Activated CD4-positive, alpha-beta memory T cell treated with anti-CD3 and anti-CD28 coated beads for 36 hours (primary cell): ENCODE results near the gene NUBP1. TPM values are rescaled to one million over a fixed set of nuclear protein-coding genes. Genes with fewer than 3 reads are reported as not detected.
"Not testable (repeated sequence)": the region's sequence is repeated elsewhere in the genome, so short reads cannot be mapped to it uniquely, and the experiment has no call there.

Source experiments
- CTCF ChIA-PET: fragments of 350-600 bp; sonication (Branson Sonifier 250); formaldehyde crosslinking; loops from one replicate; lab custom pipeline; 2021; ENCODE audit warnings: antibody characterized with exemption, inconsistent platforms; lab: Charles Lee
- POLR2A ChIA-PET: fragments of 350-600 bp; sonication (Branson Sonifier 250); formaldehyde crosslinking; loops from one replicate; lab custom pipeline; 2021; ENCODE audit warnings: antibody characterized with exemption; lab: Charles Lee
- DNase-seq: peaks from one replicate; pipeline ENCODE4 v3.0.0-alpha.2; 2020
- H3K27ac Mint-ChIP-seq: one replicate; pipeline ENCODE4 v1.8.0; 2021; ENCODE audit warnings: mixed read lengths
- H3K27me3 Mint-ChIP-seq: one replicate; pipeline ENCODE4 v1.8.0; 2021; ENCODE audit warnings: mixed read lengths
- H3K36me3 Mint-ChIP-seq: one replicate; pipeline ENCODE4 v1.8.0; 2021; ENCODE audit warnings: mixed read lengths
- H3K4me1 Mint-ChIP-seq: one replicate; pipeline ENCODE4 v1.8.0; 2021; ENCODE audit warnings: low read depth, mixed read lengths
- H3K4me3 Mint-ChIP-seq: one replicate; pipeline ENCODE4 v1.8.0; 2021; ENCODE audit warnings: mild to moderate bottlenecking, mixed read lengths
- H3K9me3 Mint-ChIP-seq: one replicate; pipeline ENCODE4 v1.8.0; 2021; ENCODE audit warnings: mixed read lengths
- intact Hi-C: fragments of 100-400 bp; cut with micrococcal nuclease; formaldehyde crosslinking; loops from one replicate; pipeline ENCODE4 v1.15.1; 2023
- total RNA-seq, 2 experiments: library from RNA; stranded (reverse); gene quantifications; one replicate each; pipeline ENCODE4 v1.2.3, GENCODE V29; 2021

NUBP1 gene
- total RNA-seq, 2 experiments from 2014 or later, result 26.5 to 31.5 TPM

DNA sequence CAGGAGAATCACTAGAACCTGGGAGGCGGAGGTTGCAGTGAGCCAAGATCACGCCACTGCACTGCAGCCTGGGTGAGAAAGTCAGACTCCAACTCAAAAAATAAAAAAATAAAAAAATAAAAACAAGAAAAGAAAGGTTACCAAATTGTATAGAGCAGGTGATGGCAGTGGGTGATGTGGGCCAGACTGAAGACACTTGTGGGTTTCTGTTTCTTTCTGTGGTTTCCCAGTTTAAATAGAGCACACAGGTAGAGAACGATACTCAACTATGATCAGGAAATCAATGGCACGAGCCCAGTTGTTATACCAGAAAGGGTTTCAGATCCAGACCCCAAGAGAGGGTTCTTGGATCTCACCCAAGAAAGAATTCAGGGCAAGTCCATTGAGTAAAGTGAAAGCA lies 32.6 kb downstream of the NUBP1 start:
- no peaks in the 10 kb centered on the region for H3K36me3 Mint-ChIP-seq
- peaks cover 8% of the 10 kb centered on the region for H3K4me1 Mint-ChIP-seq
- ChIA-PET POLR2A (no interaction called here), CTCF (no interaction called here)
- peaks cover 9% of the 10 kb centered on the region for H3K27me3 Mint-ChIP-seq
- H3K9me3 Mint-ChIP-seq, result no peaks in the 10 kb centered on the region
- DNase-seq, result peak; percentile 17
- intact Hi-C loops, result no loop called here
- H3K27ac Mint-ChIP-seq, result no peak overlapping the region
- H3K4me3 Mint-ChIP-seq, result no peak overlapping the region

DNA sequence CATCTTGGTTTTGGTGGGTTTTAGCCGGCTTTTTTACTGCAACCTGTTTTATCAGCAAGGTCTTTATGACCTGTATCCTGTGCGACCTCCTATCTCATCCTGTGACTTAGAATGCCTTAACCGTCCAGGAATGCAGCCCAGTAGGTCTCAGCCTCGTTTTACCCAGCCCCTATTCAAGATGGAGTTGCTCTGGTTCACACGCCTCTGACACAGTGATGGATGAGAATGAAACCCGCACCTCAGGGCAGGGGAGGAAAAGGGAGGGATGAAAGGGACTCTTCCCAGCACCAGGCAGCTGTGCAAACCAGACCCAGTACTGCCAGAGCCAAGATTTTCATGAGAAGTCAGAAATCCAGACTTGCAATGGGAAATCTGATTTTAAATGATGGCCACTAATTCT lies 33.3 kb downstream of the NUBP1 start:
- H3K4me1 Mint-ChIP-seq, H3K4me3 Mint-ChIP-seq, H3K36me3 Mint-ChIP-seq, H3K9me3 Mint-ChIP-seq, H3K27me3 Mint-ChIP-seq, POLR2A ChIA-PET, H3K27ac Mint-ChIP-seq, intact Hi-C loops, DNase-seq, CTCF ChIA-PET: not testable (repeated sequence)

DNA sequence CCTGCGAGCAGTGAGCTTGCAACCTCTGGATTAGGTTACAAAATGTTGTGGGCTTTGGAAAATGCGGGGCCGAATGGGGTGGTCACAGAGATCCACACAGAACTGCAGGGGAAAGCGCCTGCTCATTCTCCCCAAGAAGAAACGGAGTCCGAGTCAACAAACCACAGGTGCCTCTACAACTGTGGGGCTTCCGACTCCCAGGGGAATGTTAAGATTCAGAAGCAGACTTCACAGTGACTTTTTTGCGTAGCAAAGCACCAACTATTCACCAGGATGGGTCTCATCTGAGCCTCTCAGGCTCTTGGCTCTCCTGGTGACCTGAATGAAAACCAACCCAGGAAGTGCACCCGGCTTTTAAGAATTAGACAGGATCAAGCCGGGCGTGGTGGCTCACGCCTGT lies 33.7 kb downstream of the NUBP1 start:
- Mint-ChIP-seq H3K36me3 (no peaks in the 10 kb centered on the region), H3K27me3 (peaks cover 12% of the 10 kb centered on the region), H3K9me3 (no peaks in the 10 kb centered on the region), H3K4me1 (peaks cover 8% of the 10 kb centered on the region), H3K27ac (no peak overlapping the region), H3K4me3 (no peak overlapping the region)
- no peak for DNase-seq
- ChIA-PET POLR2A (no interaction called here), CTCF (no interaction called here)
- intact Hi-C loops, result no loop called here

DNA sequence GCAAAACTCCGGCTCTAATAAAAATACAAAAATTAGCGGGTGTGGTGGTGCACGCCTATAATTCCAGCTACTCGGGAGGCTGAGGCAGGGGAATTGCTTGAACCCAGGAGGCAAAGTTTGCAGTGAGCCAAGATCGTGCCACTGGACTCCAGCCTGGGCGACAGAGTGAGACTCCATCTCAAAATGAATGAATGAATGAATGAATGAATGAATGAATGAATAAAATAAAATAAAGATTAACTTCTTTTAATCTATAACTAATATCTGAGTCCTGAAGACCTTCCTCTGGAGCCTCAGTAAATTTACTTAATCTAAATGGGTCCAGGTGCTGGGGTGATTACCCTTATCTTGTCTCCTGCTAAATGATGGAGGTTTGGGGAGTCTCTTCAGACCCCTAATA lies 36.3 kb downstream of the NUBP1 start:
- H3K9me3 Mint-ChIP-seq, H3K36me3 Mint-ChIP-seq, H3K4me3 Mint-ChIP-seq, H3K27ac Mint-ChIP-seq, intact Hi-C loops, CTCF ChIA-PET, H3K4me1 Mint-ChIP-seq, DNase-seq, POLR2A ChIA-PET: not testable (repeated sequence)
- peaks cover 12% of the 10 kb centered on the region for H3K27me3 Mint-ChIP-seq

DNA sequence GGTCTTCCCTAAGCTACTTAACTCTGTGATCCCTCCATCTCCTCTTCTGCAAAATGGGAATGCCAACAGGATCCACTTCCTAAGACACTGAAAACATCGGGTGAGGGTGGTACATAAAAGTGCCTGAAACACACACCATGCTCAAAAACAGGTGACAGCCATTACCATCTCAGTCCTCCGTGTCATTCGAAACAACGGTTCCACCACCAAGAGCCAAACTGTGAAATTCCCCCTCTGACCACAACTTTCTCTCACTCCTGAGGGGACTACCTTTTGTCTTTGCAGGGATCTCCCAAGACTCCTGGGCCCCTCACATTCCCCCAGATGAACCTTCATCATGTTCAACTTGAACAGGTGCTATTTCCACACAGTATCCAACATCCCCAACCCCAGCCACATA lies 37.0 kb downstream of the NUBP1 start:
- no peaks in the 10 kb centered on the region for H3K9me3 Mint-ChIP-seq
- DNase-seq, result no peak
- H3K27me3 Mint-ChIP-seq, result peaks cover 12% of the 10 kb centered on the region
- H3K4me1 Mint-ChIP-seq, result peaks cover 4% of the 10 kb centered on the region
- intact Hi-C loops, result no loop called here
- no peaks in the 10 kb centered on the region for H3K36me3 Mint-ChIP-seq
- ChIA-PET CTCF (no interaction called here), POLR2A (no interaction called here)
- no peak overlapping the region for H3K4me3 Mint-ChIP-seq
- no peak overlapping the region for H3K27ac Mint-ChIP-seq

DNA sequence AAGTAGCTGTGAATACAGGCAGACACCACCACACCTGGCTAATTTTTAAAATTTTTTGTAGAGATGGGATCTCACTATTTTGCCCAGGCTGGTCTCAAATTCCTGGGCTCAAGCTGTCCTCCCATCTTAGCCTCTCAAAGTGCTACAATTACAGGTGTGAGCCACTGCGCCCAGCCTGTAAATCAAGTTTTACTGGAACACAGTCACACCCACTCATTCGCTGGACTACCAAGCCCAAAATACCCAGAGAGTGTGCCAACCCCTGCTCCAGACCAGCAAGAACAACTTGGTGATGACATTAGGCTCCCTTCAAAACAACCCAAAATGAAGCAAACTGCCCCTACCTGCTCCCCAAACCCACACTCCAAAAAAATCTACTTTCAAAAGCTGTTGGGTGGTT lies 39.0 kb downstream of the NUBP1 start:
- POLR2A ChIA-PET, result no interaction called here
- H3K4me1 Mint-ChIP-seq, result no peaks in the 10 kb centered on the region
- no peak for DNase-seq
- CTCF ChIA-PET, result no interaction called here
- H3K27me3 Mint-ChIP-seq, result peaks cover 9% of the 10 kb centered on the region
- intact Hi-C loops, result no loop called here
- no peaks in the 10 kb centered on the region for H3K9me3 Mint-ChIP-seq
- no peak overlapping the region for H3K27ac Mint-ChIP-seq
- no peaks in the 10 kb centered on the region for H3K36me3 Mint-ChIP-seq
- H3K4me3 Mint-ChIP-seq, result no peak overlapping the region

DNA sequence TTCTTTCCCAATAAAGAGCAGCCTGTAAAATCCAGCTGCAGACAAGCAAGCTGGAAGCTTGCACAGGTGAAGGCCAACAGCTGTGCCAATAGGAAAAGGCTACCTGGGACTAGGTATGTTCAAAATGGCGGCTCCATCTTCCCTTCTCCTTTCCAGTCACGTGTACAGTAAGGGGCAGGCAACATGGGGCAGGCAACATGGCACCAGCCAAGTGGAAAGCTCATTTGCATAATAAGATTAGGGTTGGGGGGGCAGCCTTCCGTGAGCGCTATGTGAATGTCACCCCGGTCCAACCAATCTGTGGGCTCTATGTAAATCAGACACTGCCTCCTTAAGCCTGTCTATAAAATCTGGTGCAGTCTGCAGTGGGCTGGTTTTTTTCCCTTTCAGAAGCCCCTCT lies 43.7 kb downstream of the NUBP1 start:
- ChIA-PET CTCF (no interaction called here), POLR2A (no interaction called here)
- intact Hi-C loops, result no loop called here
- no peak overlapping the region for H3K27ac Mint-ChIP-seq
- H3K36me3 Mint-ChIP-seq, result no peaks in the 10 kb centered on the region
- H3K4me3 Mint-ChIP-seq, result no peak overlapping the region
- no peak for DNase-seq
- H3K27me3 Mint-ChIP-seq, result no peaks in the 10 kb centered on the region
- no peaks in the 10 kb centered on the region for H3K4me1 Mint-ChIP-seq
- peaks cover 4% of the 10 kb centered on the region for H3K9me3 Mint-ChIP-seq

DNA sequence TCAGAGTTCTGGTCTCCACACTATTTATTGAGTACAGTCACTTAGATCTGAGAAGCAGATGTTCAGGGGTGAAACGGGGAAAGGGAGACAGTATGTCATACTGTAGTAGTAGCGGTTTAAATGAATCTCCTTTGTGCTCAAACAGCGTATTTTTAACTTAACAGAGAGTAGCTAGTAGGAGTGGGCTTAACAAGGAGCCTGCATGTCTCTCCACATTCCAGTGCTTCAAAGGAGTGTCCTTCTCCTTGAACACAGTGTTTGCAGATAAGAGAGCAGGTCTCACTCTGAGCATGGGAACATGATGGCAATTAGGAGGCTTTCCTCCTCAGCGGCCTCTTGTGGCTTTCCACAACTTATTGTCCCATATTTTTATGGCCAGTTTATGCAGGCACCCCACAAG lies 45.0 kb downstream of the NUBP1 start:
- POLR2A ChIA-PET, H3K36me3 Mint-ChIP-seq, H3K9me3 Mint-ChIP-seq, CTCF ChIA-PET, intact Hi-C loops, H3K27me3 Mint-ChIP-seq, H3K4me1 Mint-ChIP-seq, DNase-seq, H3K4me3 Mint-ChIP-seq, H3K27ac Mint-ChIP-seq: not testable (repeated sequence)

DNA sequence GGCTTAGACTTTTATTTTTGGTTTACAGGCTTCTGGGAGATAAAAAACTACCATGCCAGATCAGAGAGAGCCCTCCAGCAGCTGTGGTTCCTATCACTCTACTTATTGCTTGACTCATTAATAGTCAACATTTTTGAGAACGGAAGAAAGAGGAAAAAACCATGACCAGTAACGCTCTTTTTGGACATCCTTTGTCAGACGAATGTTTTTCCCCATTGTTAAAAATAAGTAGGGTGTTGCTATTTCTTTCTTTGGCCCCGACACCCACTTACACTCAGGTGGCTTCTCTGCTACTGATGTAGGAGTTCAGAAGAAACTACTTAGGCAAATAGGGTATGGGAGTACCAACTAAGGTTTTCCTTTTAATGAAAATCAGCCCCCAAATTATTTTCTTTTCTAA lies 47.4 kb downstream of the NUBP1 start:
- Mint-ChIP-seq H3K27me3 (no peaks in the 10 kb centered on the region), H3K4me1 (no peaks in the 10 kb centered on the region), H3K27ac (no peak overlapping the region), H3K36me3 (no peaks in the 10 kb centered on the region), H3K4me3 (no peak overlapping the region), H3K9me3 (peaks cover 4% of the 10 kb centered on the region)
- POLR2A ChIA-PET, result no interaction called here
- CTCF ChIA-PET, result no interaction called here
- DNase-seq, result no peak
- intact Hi-C loops, result no loop called here

DNA sequence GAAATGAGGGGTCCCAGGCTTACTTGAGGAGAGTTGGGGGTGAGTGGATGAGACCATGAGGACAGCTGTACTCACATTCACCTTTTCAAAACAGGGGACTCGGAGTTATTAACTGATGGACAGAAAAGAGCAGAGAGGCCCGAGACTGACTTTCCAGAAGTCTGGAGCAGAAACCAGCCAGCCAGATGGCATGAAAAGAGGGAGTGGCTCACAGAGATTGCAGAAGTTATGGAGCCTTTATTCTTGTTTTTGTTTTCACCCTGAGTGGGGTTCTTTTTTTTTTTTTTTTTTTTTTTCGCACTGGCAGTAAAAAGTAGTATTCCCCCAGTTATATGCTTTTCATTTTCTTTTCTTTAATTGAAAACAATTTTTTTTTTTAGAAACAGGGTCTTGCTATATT lies 56.1 kb downstream of the NUBP1 start:
- Mint-ChIP-seq H3K36me3 (no peaks in the 10 kb centered on the region), H3K27me3 (no peaks in the 10 kb centered on the region), H3K4me1 (no peaks in the 10 kb centered on the region), H3K4me3 (no peak overlapping the region), H3K9me3 (no peaks in the 10 kb centered on the region), H3K27ac (no peak overlapping the region)
- no peak for DNase-seq
- POLR2A ChIA-PET, result no interaction called here
- CTCF ChIA-PET, result interaction anchor here (0.6 kb wide), 1 partner anchor 1541 kb away, joined by 3 read pairs; no protein-coding TSS in a partner anchor
- intact Hi-C loops, result no loop called here

DNA sequence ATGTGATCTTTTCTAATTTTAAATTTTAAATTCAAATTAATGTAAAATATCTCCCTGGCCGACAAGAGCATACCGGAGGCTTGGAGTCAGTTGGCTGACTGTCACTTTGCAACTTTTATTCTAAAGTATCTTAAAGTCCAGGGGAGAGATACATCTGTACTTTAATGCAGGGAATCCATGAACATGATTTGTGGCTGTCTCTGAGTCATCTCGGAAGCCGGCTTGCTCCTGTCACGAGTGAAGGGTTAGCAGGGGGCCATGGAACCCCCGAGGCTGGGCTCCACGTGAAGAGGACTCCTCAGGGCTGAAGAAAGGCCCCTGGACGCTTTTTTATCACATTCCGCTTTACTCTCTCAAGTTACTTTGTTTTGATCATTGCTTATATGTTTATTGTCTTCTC lies 61.7 kb downstream of the NUBP1 start:
- Mint-ChIP-seq H3K4me3 (no peak overlapping the region), H3K27me3 (peaks cover 15% of the 10 kb centered on the region), H3K4me1 (no peaks in the 10 kb centered on the region), H3K9me3 (no peaks in the 10 kb centered on the region), H3K27ac (no peak overlapping the region), H3K36me3 (no peaks in the 10 kb centered on the region)
- ChIA-PET CTCF (no interaction called here), POLR2A (no interaction called here)
- no peak for DNase-seq
- intact Hi-C loops, result no loop called here

DNA sequence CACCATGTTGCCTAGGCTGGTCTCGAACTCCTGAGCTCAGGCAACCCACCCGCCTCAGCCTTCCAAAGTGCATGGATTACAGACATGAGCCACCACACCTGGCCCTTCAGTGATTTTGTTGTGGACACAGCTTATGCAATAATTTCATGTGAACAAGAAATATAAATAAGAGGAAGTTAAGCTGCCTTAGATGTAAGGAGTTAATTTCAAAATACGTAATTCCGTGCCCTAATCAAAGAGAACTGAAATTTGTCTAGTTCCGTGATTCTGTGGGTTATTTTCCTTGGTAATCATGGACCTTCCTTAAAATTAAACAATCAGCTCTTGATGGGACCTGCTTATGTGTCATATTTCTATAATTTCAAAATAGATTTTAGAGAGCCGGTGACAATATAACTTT lies 63.1 kb downstream of the NUBP1 start:
- DNase-seq, result no peak
- H3K27me3 Mint-ChIP-seq, result peaks cover 15% of the 10 kb centered on the region
- no peak overlapping the region for H3K4me3 Mint-ChIP-seq
- no peaks in the 10 kb centered on the region for H3K9me3 Mint-ChIP-seq
- CTCF ChIA-PET, result interaction anchor here (1.3 kb wide), 1 partner anchor 112 kb away, joined by 3 read pairs; no protein-coding TSS in a partner anchor
- H3K36me3 Mint-ChIP-seq, result no peaks in the 10 kb centered on the region
- intact Hi-C loops, result no loop called here
- no peaks in the 10 kb centered on the region for H3K4me1 Mint-ChIP-seq
- POLR2A ChIA-PET, result interaction anchor here (0.6 kb wide), 1 partner anchor 318 kb away, joined by 3 read pairs; no protein-coding TSS in a partner anchor
- H3K27ac Mint-ChIP-seq, result no peak overlapping the region

DNA sequence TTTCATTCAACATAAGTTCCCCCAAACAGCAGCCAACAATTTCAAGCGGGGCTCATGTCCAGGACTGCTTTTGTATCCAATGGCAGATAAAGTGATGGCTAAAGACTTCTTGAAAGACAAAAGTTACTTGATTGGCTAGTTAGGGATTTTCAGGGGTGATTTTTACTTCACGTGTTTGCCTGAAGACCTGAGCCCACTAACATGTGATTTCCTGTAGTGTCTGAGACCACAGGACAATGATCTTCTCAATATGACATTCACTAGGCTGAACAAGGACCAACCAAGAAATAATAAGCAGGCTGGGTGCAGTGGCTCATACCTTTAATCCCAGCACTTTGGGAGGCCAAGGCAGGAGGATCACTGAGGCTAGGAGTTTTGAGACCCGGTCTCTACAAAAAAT lies 64.6 kb downstream of the NUBP1 start:
- no peak for DNase-seq
- Mint-ChIP-seq H3K27me3 (peaks cover 15% of the 10 kb centered on the region), H3K9me3 (no peaks in the 10 kb centered on the region), H3K36me3 (no peaks in the 10 kb centered on the region), H3K27ac (no peak overlapping the region), H3K4me3 (no peak overlapping the region), H3K4me1 (peaks cover 15% of the 10 kb centered on the region)
- POLR2A ChIA-PET, result no interaction called here
- CTCF ChIA-PET, result no interaction called here
- intact Hi-C loops, result no loop called here
